GM18498 (cell line): ENCODE data around the gene OR6J1.
A peak's percentile ranks its signal among the peaks of the same experiment; 100 is the strongest.
"Not testable (repeated sequence)": the region's sequence is repeated elsewhere in the genome, so short reads cannot be mapped to it uniquely, and the experiment has no call there.

Experiments
- ATAC-seq: cut with Tn5 transposase; IDR thresholded peaks from one replicate; pipeline ENCODE4 v1.9.1; 2021; ENCODE audit warnings: mild to moderate bottlenecking, moderate library complexity; ENCODE audit not compliant: unreplicated experiment

The OR6J1 gene

DNA sequence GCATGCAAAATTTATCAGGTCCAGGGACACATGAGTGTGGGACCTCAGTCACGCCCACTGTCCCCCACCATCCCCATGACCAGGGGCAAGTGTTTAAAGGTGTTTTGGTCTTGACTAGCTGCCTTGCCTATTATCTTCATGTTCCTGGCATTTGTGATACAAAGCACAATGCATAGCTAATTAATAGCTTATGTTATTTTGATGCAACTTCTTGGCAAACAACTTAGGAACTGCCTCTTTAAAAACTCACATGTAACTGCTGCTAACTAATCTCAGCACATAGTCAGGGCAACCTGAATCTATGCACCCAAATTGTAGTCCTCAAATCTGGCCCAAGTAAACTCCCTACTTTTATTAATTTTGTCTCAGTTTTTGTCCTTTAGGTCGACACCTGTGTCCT is 7.4 kb upstream of the OR6J1 start:
- ATAC-seq, result no peak

DNA sequence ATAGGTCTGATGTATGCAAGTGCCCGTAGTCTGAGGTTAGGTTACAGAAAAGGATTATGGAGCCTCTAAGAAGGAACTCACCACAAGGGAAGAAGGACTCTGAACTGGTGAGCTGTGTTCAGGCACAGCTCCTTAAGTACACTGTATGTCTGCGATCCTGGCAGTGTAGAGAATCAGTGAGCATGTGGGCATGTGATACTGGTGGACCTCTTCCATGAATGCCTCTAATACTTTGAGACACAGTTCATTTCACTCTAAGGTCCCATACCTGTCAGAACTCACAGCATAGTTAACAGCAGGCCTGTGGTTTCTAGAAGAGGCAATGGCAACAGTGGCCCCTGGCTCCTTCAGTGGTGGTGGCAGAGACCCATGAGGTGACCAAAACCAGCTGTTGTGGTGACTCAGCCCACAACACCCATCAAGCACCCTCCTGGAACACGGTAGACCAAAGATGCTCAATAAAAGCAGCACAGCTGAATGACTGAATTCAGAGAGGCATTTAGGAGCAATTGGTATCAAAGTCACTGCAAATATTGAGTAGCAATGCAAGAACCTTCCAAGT is 6.9 kb upstream of the OR6J1 start:
- peak; percentile 80 for ATAC-seq

DNA sequence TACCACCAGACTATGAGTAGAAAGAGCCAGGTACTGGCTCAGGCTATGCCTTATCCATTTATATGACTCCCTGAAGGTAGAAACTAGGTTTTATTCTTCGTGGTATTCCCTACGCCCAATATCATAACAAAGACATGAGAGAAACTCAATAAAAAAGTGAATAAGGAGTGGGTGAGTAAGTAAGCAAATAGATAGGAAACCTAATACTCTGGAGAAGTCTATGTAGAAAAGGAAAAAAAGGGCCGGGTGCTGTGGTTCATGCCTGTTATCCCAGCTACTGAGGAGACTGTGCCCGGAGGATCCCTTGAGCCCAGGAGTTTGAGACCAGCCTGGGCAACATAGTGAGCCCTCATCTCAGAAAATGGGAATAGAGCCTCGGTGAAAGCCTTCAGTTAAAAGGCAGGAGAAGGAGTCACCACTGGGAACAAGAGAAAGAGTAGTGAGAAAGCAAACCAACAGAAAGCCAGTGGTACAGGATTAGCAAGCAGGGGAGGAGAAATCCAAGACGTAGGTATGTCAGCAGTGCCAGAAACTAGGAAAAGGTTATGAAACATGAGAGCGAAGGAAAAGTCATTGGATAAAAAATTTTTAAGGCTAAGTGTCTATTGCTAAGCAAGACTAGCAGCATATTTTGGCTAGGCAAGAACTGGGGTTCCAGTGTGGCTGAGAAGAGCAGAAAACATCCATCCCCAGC is 6.0 kb upstream of the OR6J1 start:
- ATAC-seq, result no peak

DNA sequence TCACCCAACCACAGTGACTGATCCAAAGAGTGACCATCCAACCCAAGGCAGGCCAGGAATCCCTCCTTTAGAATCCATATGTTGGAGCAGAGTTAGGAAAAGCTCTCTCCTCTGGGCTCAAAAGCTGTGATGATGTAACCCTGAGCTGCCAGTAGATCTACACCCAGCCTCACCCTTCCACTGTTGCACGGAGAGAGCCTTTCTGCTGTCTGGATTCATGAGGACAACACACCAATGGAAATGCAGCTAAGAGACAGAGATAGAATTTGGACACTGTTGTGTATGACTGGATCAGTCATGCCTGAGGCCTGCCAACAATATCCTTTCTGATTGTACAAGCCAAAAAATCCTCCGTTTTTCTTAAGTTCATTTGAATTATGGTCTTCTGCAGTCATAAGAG is 4.4 kb upstream of the OR6J1 start:
- no peak for ATAC-seq

DNA sequence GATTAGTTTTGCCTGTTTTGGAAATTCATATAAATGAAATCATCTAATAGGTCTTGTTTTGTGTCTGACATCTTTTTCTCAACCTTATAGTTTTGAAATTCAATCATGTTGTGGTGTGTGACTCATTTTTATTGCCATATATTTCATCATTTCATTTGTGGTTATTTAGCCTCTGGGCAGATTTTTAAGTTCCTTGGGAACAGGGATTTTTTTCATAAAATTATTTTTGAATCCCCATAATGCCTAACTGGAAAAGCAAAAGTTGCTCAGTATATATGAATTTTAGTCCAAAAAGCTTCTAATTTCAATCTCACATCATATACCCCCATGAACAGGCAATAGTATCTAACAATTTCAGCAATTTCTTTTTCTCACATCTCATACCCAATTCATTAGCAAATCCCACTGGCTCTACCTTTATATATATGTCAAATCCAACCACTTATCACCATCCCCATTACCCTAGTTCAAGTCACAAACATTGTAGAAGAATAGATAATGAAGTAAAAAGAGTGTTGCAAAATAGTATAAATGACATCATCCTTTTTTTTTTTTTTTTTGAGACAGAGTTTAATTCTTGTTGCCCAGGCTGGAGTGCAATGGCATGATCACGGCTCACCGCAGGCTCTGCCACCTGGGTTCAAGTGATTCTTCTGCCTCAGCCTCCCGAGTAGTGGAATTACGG is 2.6 kb upstream of the OR6J1 start:
- ATAC-seq, result no peak

DNA sequence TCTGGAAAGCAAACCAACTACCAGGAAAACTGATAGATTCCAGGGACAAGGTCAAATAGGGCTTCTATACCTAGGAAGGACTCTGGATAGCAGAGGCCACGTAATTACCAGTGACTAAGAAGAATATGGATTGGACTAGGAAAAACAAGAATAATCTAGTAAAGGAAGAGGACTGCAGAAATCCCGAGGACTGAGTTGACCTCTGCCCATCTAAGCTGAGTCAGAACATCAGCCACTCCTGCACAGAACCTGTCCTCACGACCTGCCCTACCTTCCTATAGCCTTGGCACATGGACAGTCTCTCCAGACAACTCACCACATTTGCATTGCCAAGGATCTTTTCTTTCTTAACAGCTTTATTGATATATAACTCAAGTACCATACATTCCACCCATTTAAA is 2.3 kb downstream of the OR6J1 start:
- no peak for ATAC-seq

DNA sequence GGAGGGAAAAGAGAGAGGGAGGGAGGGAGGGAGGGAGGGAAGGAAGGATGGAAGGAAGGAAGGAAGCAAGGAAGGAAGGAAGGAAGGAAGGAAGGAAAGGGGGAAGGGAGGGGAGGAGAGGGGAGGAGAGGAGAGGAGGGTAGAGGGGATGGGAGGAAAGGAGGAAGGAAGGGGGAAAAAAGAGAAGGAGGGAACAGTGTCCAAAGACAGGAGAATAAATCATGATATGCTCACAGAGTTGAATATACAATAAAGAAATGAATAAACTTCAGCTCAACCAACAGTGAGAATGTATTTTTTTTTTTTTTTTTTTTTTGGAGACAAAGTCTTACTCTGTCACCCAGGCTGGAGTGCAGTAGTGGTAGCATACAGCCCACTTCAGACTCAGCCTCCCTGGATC is 4.0 kb downstream of the OR6J1 start:
- no peak for ATAC-seq

DNA sequence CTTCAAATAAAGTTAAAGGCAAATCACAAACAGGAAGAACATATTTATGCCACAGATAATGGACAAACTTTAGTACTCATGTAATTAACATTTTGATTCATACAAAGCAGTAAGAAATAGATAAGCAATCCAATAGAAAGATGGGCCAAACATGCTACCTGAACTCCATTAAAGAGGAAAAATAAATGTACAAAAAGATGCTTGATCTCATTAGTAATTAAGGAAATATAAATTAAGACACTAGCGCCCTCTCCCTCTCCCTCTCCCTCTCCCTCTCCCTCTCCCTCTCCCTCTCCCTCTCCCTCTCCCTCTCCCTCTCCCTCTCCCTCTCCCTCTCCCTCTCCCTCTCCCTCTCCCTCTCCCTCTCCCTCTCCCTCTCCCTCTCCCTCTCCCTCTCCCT is 8.2 kb downstream of the OR6J1 start:
- ATAC-seq, result not testable (repeated sequence)

DNA sequence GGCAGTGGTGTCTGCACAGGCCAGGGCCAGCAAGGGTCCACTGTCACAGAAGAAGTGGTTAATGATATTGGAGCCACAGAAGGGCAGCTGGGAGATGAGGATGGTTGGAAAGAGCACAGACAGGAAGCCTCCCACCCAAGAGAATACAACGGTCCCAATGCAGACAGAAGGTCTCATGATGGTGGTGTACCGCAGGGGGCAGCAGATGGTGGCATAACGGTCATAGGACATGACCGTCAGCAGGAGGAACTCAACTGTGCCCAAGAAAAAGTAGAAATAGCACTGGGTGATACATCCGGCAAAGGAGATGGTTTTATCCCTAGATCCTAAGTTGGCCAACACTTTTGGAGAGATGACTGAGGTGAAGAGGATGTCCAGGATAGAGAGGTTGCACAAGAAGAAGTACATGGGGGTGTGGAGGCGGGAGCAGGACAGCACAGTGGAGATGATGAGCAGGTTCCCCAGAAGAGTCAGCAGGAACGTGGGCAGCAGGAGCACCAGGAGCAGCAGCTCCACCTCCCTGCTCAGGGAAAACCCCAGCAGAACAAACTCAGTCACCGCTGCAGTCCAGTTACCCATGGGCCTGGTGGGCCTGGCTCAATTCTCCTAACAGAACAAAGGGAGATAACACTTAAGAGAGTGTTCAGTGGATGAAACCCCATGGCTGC is 9.8 kb downstream of the OR6J1 start:
- ATAC-seq, result no peak

DNA sequence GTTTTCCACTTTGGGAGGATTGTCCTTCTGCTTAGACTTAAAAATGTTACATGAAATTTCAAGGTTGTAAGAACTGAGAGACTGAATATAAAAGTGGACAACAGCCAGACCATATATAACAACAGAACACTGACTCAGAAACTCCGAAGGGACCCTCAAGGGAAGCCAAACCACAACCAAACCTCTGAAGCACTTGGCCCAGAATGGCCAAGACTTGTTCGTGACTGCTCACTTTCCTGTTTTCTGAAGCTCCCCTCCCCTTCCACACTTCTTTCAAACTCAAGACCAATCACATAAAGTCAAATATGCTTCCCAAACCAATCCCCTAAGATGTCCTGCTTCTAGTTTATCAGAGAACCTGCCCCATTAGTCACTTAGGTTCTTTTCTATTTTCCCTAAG is 13.7 kb downstream of the OR6J1 start:
- ATAC-seq, result no peak

DNA sequence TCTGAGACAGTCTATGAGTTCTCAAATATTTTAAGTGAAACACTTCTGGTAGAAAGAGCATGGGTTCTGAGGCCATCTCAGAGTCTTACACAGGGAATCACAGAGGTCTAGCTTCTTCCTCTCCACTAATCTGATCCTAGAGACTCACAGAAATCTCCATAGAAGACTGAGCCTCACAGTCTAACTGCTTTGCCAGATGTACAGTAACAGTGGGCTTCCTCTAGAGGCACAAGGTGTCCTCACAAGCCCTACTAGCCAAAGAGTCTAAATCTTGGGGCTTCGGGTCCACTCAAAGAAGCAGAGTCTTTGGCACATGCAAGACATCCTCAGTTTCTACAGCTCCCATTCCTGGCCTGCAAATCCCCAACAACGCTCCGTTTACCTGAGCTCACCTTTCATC is 14.1 kb downstream of the OR6J1 start:
- ATAC-seq, result no peak

DNA sequence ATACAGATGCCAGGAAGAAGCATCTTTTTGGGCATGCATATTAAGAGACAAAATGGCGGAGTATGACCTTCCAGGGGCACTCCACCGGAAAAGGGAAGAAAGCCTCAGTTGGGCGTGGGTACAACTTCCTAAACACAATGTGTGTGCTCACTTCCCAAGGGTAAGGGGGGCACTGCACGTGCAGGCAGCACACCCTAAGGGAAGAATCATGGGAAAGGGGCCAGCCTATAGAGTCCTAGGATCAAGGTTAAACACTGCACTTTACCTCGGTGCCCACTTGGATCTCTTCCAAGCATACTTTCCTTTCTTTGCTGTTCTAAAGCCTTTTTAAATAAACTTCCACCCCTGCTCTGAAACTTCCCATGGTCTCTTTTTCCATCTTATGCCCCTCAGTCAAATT is 14.8 kb downstream of the OR6J1 start:
- ATAC-seq, result no peak

DNA sequence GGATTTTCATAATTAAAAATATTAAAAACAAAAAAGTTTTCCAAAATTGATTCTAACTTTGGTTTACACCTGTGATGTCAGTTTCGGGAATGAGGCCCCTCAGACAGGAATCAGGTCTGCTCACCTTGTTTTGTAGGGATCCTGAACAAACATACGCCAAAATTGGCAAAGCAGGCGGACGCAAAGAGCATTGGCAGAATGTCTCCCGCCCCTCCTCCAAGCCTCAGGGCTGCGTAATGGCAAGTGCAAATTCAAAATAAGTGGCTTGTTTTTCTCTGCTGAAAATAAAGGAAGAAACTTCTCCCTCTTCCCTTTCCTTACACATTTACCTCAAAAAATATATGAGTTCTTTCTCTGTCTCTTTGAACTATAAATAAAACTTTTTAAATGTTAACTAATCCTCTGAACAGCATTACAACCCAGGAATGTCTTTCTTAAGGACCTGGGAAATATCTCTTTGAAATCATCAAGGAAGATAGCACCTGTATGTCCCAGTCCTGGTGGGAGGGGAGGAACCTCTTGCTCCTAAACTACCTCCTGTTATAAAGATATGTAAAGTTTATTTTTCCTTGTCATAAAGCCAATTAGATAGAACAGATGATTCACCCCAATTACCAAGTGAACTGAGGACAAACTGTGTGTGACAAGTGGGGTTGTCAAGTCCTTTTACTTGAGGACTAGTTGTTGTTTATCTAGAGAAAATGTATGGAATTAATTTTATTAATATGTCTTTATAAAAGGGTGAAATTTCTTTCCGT is 16.5 kb downstream of the OR6J1 start:
- no peak for ATAC-seq

DNA sequence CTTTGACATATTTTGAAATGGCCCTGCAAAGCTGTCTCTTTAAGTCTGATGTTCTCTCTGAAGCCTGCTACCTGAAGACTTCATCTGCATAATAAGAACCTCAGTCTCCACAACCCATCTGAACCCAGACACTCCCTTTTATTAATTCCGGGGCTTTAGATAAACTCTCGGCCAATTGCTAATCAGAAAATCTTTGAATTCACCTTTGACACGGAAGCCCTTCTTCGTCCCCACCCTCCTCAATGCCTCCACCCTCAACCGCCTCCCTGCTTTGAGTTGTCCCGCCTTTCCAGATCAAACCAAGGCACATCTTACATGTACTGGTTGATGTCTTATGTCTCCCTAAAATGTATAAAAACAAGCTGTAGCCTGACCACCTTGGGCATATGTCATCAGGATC is 17.6 kb downstream of the OR6J1 start:
- no peak for ATAC-seq

DNA sequence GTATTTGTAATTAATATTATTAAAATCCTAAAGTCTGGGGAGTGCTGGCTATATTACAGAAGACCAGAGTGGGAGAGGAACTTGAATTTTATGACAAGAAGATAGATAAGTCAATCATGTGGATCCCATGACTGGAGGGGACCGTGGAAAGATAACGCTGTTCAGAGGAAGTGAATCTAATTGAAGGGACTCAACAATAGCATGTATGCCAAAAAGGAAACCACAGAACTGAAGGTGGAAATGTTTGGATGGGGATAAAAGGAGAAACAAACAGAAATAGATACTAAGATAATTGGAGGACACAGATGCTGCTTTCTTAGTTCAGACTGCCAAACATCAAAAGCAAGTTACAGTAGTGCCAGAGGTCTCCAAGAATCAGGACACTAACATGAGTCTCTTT is 21.1 kb downstream of the OR6J1 start:
- no peak for ATAC-seq

DNA sequence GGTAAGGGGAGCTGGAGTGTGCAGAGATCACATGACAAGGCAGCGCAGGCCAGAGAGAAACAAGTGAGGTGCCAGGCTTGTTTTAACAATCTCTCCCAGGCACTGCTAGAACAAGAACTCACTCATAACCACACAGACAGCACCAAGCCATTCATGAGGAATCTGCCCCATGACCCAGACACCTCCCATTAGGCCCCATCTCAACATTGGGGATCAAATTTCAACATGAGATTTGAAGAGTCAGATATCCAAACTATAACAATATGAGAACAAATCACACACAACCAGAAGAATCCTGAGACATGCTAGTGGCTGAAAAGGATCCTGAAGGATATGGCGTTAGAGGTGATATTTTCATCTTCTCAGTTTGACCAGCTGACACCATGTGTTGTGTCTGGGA is 21.9 kb downstream of the OR6J1 start:
- ATAC-seq, result no peak

DNA sequence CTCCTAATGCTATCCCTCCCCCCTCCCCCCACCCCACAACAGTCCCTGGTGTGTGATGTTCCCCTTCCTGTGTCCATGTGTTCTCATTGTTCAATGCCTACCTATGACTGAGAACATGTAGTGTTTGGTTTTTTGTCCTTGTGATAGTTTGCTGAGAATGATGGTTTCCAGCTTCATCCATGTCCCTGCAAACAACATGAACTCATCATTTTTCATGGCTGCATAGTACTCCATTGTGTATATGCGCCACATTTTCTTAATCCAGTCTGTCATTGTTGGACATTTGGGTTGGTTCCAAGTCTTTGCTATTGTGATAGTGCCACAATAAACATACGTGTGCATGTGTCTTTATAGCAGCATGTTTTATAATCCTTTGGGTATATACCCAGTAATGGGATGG is 28.4 kb downstream of the OR6J1 start:
- ATAC-seq, result not testable (repeated sequence)

DNA sequence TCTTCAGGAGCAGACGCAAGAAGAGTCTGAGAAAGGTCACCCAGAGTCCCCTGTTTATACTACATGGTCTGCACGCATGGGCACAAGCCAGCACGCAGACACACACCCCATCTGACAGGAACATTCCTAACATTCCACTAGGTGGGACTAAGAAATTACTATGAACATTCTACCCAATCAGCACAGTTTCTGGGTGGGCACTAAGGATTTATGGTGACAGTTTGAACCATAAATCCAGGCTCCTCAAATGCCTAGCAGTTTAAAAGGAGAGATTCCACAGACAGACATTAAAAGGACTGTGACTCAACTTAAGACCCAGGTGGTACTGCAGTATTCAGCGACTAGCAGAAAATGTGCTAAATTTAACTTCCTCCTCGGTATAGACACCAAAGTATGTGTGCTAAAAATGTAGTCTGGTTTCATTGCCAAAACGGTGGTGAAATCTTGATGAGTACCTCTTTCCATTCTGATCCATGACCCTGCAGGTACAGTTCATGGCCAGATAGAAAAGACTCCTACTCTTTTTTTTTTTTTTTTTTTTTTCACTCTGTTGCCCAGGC is 29.8 kb downstream of the OR6J1 start:
- ATAC-seq, result no peak

DNA sequence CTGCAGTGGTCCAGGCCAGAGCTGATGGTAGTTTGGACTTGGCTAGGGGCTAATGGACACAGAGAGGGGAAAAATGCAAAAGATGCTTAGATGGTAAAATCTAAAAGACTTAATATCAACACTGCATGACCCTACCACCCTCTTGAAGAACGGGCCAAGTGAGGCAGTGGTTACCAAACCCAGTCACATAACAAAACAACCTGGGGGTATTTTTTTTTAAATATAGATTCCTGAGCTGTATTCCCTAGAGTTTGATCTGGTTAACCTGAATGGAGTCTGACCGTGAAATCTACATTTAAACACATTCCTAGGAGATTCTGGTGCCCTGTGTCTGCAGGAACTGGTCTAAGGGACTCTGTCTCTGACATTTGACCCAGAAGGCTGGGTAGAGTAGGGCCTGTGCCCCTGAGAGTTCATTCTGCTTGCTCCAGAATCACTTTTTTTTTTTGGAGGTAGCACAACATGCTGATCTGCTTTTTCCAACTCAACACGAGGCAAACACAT is 30.4 kb downstream of the OR6J1 start:
- no peak for ATAC-seq

DNA sequence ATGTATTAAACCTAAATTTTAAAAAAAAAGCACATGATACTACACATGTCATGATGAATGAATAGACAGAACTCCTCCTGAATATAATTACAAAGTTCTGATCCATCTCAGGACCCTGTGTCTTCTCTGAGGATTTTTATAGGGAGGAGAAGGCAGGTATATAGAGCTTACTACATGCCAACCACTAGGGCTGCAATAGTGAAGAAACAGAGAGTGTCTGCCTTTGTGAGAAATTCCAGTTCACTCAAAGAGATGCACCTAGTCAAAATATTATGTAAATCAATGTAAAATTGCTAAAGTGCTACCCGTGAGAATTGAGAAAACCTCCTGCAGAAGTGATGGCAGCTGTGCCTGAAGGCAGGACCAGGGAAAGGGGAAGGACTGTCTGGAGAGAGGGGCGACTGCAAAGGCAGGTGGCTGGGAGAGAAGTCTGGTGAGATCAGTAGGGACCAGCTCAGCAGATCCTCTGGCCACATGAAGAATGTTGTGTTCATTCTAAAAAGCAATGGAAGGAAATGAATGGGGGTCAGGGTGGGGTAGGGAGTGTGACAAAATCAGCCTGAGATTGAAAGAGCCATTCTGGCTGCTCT is 31.0 kb downstream of the OR6J1 start:
- no peak for ATAC-seq
